Measurements from ENCODE around the gene RAC2. TPM values are rescaled to one million over a fixed set of nuclear protein-coding genes. Genes with fewer than 3 reads are reported as not detected.

The RAC2 gene
- total and polyA plus RNA-seq, 9 of the 15 experiments (the other 6 are each of a cell fraction or from before 2014, with no cell fraction given): 22.7 to 103 (median 43.3) TPM

GRCh38 chr22:37242395-37242918 is 1.6 kb downstream of the RAC2 start (continued):
- TF ChIP-seq, protein P1, sequence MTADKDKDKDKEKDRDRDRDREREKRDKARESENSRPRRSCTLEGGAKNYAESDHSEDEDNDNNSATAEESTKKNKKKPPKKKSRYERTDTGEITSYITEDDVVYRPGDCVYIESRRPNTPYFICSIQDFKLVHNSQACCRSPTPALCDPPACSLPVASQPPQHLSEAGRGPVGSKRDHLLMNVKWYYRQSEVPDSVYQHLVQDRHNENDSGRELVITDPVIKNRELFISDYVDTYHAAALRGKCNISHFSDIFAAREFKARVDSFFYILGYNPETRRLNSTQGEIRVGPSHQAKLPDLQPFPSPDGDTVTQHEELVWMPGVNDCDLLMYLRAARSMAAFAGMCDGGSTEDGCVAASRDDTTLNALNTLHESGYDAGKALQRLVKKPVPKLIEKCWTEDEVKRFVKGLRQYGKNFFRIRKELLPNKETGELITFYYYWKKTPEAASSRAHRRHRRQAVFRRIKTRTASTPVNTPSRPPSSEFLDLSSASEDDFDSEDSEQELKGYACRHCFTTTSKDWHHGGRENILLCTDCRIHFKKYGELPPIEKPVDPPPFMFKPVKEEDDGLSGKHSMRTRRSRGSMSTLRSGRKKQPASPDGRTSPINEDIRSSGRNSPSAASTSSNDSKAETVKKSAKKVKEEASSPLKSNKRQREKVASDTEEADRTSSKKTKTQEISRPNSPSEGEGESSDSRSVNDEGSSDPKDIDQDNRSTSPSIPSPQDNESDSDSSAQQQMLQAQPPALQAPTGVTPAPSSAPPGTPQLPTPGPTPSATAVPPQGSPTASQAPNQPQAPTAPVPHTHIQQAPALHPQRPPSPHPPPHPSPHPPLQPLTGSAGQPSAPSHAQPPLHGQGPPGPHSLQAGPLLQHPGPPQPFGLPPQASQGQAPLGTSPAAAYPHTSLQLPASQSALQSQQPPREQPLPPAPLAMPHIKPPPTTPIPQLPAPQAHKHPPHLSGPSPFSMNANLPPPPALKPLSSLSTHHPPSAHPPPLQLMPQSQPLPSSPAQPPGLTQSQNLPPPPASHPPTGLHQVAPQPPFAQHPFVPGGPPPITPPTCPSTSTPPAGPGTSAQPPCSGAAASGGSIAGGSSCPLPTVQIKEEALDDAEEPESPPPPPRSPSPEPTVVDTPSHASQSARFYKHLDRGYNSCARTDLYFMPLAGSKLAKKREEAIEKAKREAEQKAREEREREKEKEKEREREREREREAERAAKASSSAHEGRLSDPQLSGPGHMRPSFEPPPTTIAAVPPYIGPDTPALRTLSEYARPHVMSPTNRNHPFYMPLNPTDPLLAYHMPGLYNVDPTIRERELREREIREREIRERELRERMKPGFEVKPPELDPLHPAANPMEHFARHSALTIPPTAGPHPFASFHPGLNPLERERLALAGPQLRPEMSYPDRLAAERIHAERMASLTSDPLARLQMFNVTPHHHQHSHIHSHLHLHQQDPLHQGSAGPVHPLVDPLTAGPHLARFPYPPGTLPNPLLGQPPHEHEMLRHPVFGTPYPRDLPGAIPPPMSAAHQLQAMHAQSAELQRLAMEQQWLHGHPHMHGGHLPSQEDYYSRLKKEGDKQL (CRISPR knock-in tag; IDR thresholded peaks at IDR 0.05; ENCODE audit: borderline replicate concordance): no peak
- TF ChIP-seq RBM15 (IDR thresholded peaks at IDR 0.05; ENCODE audit: insufficient read depth, low read length) (no peak), ZNF449 (CRISPR knock-in tag; IDR thresholded peaks at IDR 0.05) (no peak), ZNF124 (CRISPR knock-in tag; IDR thresholded peaks at IDR 0.05) (no peak), KHSRP (IDR thresholded peaks at IDR 0.05) (no peak), ETV5 (CRISPR knock-in tag; IDR thresholded peaks at IDR 0.05; ENCODE audit: low read depth) (peak; percentile 95), GABPB1 (CRISPR knock-in tag; IDR thresholded peaks at IDR 0.05) (peak; percentile 79), KDM5B (IDR thresholded peaks at IDR 0.05; ENCODE audit: insufficient replicate concordance, low read depth, low read length) (no peak), MEF2A (IDR thresholded peaks at IDR 0.05; ENCODE audit: control insufficient read depth, low read depth, low read length) (no peak), ZFX (CRISPR knock-in tag; IDR thresholded peaks at IDR 0.05) (peak; percentile 64), POLR2AphosphoS5 (IDR thresholded peaks at IDR 0.05; ENCODE audit: control insufficient read depth, insufficient read depth, low read depth, low read length) (peak; percentile 94), NFIC (IDR thresholded peaks at IDR 0.05) (peak; percentile 88)
- TF ChIP-seq, protein P2, sequence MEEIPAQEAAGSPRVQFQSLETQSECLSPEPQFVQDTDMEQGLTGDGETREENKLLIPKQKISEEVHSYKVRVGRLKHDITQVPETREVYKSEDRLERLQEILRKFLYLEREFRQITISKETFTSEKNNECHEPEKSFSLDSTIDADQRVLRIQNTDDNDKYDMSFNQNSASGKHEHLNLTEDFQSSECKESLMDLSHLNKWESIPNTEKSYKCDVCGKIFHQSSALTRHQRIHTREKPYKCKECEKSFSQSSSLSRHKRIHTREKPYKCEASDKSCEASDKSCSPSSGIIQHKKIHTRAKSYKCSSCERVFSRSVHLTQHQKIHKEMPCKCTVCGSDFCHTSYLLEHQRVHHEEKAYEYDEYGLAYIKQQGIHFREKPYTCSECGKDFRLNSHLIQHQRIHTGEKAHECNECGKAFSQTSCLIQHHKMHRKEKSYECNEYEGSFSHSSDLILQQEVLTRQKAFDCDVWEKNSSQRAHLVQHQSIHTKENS (CRISPR knock-in tag; IDR thresholded peaks at IDR 0.05): no peak
- TF ChIP-seq, protein P3, sequence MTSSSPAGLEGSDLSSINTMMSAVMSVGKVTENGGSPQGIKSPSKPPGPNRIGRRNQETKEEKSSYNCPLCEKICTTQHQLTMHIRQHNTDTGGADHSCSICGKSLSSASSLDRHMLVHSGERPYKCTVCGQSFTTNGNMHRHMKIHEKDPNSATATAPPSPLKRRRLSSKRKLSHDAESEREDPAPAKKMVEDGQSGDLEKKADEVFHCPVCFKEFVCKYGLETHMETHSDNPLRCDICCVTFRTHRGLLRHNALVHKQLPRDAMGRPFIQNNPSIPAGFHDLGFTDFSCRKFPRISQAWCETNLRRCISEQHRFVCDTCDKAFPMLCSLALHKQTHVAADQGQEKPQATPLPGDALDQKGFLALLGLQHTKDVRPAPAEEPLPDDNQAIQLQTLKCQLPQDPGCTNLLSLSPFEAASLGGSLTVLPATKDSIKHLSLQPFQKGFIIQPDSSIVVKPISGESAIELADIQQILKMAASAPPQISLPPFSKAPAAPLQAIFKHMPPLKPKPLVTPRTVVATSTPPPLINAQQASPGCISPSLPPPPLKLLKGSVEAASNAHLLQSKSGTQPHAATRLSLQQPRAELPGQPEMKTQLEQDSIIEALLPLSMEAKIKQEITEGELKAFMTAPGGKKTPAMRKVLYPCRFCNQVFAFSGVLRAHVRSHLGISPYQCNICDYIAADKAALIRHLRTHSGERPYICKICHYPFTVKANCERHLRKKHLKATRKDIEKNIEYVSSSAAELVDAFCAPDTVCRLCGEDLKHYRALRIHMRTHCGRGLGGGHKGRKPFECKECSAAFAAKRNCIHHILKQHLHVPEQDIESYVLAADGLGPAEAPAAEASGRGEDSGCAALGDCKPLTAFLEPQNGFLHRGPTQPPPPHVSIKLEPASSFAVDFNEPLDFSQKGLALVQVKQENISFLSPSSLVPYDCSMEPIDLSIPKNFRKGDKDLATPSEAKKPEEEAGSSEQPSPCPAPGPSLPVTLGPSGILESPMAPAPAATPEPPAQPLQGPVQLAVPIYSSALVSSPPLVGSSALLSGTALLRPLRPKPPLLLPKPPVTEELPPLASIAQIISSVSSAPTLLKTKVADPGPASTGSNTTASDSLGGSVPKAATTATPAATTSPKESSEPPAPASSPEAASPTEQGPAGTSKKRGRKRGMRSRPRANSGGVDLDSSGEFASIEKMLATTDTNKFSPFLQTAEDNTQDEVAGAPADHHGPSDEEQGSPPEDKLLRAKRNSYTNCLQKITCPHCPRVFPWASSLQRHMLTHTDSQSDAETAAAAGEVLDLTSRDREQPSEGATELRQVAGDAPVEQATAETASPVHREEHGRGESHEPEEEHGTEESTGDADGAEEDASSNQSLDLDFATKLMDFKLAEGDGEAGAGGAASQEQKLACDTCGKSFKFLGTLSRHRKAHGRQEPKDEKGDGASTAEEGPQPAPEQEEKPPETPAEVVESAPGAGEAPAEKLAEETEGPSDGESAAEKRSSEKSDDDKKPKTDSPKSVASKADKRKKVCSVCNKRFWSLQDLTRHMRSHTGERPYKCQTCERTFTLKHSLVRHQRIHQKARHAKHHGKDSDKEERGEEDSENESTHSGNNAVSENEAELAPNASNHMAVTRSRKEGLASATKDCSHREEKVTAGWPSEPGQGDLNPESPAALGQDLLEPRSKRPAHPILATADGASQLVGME (CRISPR knock-in tag; IDR thresholded peaks at IDR 0.05): 0 out of 2 replicates have a peak, but pooled peaks have one; percentile 51

Measured in K562 (cell line).